SK-N-SH treated with all-trans-retinoic acid at 6 μM for 48 hours (cell line): ENCODE measurements around the gene HTR7.

ENCODE experiments used
- ARNTL ChIP-seq: fragments of 450-650 bp; formaldehyde crosslinking; IDR thresholded peaks from 2 replicates; pipeline ENCODE4 v1.5.0; 2020; ENCODE audit warnings: low read depth, mild to moderate bottlenecking, moderate library complexity, borderline replicate concordance
- CSDC2 ChIP-seq: fragments of 250-450 bp; sonication (Bioruptor Pico); IDR thresholded peaks from 2 replicates; pipeline ENCODE4 v1.5.0; 2020; ENCODE audit warnings: mild to moderate bottlenecking, moderate library complexity
- ESRRG ChIP-seq: fragments of 250-450 bp; sonication (Bioruptor Pico); IDR thresholded peaks from 2 replicates; pipeline ENCODE4 v1.6.1; 2021; ENCODE audit warnings: mild to moderate bottlenecking
- ISL1 ChIP-seq: fragments of 250-450 bp; sonication (Bioruptor Pico); IDR thresholded peaks from 2 replicates; pipeline ENCODE4 v2.1.2; 2022; ENCODE audit warnings: mild to moderate bottlenecking, moderate library complexity
- OSR1 ChIP-seq: fragments of 250-450 bp; sonication (Bioruptor Pico); IDR thresholded peaks from 2 replicates; pipeline ENCODE4 v1.8.0; 2022; ENCODE audit warnings: moderate library complexity, mild to moderate bottlenecking, inconsistent platforms
- RARB ChIP-seq: fragments of 250-450 bp; sonication (Bioruptor Pico); IDR thresholded peaks from 2 replicates; pipeline ENCODE4 v1.8.0; 2021; ENCODE audit warnings: mild to moderate bottlenecking, moderate library complexity
- ZFP30 ChIP-seq: fragments of 450-650 bp; formaldehyde crosslinking; IDR thresholded peaks from 2 replicates; pipeline ENCODE4 v1.5.0; 2022; ENCODE audit warnings: mild to moderate bottlenecking, moderate library complexity
- ZNF565 ChIP-seq: fragments of 450-650 bp; formaldehyde crosslinking; conservative IDR thresholded peaks from 2 replicates; pipeline ENCODE4 v1.5.0; 2020; ENCODE audit warnings: low read depth, mild to moderate bottlenecking, moderate library complexity
- ZNF8 ChIP-seq: fragments of 450-650 bp; formaldehyde crosslinking; IDR thresholded peaks from 2 replicates; pipeline ENCODE4 v1.5.0; 2020; ENCODE audit warnings: mild to moderate bottlenecking, moderate library complexity
- TF ChIP-seq, protein P1 (sequence below): fragments of 250-450 bp; sonication (Bioruptor Pico); IDR thresholded peaks from 2 replicates; pipeline ENCODE4 v1.8.0; 2020; ENCODE audit warnings: mild to moderate bottlenecking, moderate library complexity, borderline replicate concordance
- TF ChIP-seq, protein P2 (sequence below): fragments of 250-450 bp; sonication (Bioruptor Pico); IDR thresholded peaks from 2 replicates; pipeline ENCODE4 v1.8.0; 2021; ENCODE audit warnings: low read depth, mild to moderate bottlenecking, moderate library complexity, borderline replicate concordance
- TF ChIP-seq, protein P3 (sequence below): fragments of 250-450 bp; sonication (Bioruptor Pico); IDR thresholded peaks from 2 replicates; pipeline ENCODE4 v1.5.1; 2020; ENCODE audit warnings: low read depth, mild to moderate bottlenecking, moderate library complexity
- TF ChIP-seq, protein P4 (sequence below): fragments of 250-450 bp; sonication (Bioruptor Pico); IDR thresholded peaks from 2 replicates; pipeline ENCODE4 v1.5.1; 2021; ENCODE audit warnings: mild to moderate bottlenecking, moderate library complexity

- TF ChIP-seq, protein P1, sequence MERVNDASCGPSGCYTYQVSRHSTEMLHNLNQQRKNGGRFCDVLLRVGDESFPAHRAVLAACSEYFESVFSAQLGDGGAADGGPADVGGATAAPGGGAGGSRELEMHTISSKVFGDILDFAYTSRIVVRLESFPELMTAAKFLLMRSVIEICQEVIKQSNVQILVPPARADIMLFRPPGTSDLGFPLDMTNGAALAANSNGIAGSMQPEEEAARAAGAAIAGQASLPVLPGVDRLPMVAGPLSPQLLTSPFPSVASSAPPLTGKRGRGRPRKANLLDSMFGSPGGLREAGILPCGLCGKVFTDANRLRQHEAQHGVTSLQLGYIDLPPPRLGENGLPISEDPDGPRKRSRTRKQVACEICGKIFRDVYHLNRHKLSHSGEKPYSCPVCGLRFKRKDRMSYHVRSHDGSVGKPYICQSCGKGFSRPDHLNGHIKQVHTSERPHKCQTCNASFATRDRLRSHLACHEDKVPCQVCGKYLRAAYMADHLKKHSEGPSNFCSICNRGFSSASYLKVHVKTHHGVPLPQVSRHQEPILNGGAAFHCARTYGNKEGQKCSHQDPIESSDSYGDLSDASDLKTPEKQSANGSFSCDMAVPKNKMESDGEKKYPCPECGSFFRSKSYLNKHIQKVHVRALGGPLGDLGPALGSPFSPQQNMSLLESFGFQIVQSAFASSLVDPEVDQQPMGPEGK (CRISPR knock-in tag), result no peak
- no peak for TF ChIP-seq ZFP30 (CRISPR knock-in tag)
- TF ChIP-seq ZNF565 (CRISPR knock-in tag), result no peak
- no peak for TF ChIP-seq CSDC2 (CRISPR knock-in tag)
- TF ChIP-seq OSR1 (CRISPR knock-in tag), result no peak
- TF ChIP-seq, protein P2, sequence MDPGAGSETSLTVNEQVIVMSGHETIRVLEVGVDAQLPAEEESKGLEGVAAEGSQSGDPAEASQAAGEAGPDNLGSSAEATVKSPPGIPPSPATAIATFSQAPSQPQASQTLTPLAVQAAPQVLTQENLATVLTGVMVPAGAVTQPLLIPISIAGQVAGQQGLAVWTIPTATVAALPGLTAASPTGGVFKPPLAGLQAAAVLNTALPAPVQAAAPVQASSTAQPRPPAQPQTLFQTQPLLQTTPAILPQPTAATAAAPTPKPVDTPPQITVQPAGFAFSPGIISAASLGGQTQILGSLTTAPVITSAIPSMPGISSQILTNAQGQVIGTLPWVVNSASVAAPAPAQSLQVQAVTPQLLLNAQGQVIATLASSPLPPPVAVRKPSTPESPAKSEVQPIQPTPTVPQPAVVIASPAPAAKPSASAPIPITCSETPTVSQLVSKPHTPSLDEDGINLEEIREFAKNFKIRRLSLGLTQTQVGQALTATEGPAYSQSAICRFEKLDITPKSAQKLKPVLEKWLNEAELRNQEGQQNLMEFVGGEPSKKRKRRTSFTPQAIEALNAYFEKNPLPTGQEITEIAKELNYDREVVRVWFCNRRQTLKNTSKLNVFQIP (CRISPR knock-in tag), result no peak
- no peak for TF ChIP-seq RARB (CRISPR knock-in tag)
- no peak for TF ChIP-seq ARNTL
- no peak for TF ChIP-seq ESRRG
- TF ChIP-seq, protein P3, sequence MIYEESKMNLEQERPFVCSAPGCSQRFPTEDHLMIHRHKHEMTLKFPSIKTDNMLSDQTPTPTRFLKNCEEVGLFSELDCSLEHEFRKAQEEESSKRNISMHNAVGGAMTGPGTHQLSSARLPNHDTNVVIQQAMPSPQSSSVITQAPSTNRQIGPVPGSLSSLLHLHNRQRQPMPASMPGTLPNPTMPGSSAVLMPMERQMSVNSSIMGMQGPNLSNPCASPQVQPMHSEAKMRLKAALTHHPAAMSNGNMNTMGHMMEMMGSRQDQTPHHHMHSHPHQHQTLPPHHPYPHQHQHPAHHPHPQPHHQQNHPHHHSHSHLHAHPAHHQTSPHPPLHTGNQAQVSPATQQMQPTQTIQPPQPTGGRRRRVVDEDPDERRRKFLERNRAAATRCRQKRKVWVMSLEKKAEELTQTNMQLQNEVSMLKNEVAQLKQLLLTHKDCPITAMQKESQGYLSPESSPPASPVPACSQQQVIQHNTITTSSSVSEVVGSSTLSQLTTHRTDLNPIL (CRISPR knock-in tag), result no peak
- TF ChIP-seq ISL1, result no peak
- TF ChIP-seq ZNF8, result no peak
- TF ChIP-seq, protein P4, sequence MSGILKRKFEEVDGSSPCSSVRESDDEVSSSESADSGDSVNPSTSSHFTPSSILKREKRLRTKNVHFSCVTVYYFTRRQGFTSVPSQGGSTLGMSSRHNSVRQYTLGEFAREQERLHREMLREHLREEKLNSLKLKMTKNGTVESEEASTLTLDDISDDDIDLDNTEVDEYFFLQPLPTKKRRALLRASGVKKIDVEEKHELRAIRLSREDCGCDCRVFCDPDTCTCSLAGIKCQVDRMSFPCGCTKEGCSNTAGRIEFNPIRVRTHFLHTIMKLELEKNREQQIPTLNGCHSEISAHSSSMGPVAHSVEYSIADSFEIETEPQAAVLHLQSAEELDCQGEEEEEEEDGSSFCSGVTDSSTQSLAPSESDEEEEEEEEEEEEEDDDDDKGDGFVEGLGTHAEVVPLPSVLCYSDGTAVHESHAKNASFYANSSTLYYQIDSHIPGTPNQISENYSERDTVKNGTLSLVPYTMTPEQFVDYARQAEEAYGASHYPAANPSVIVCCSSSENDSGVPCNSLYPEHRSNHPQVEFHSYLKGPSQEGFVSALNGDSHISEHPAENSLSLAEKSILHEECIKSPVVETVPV (CRISPR knock-in tag), result no peak
These were observed 53.5 kb downstream of the HTR7 start for GRCh38 chr10:90804354-90804753.
